SK-MEL-5 (cell line): ENCODE data around the gene ADSL. TPM values are rescaled to one million over a fixed set of nuclear protein-coding genes. Genes with fewer than 3 reads are reported as not detected.

Source experiments
- DNase-seq: peaks from one replicate; pipeline ENCODE4 v3.0.0-alpha.2; 2016; ENCODE audit warnings: low read depth, low spot score
- in situ Hi-C: cut with HindIII; loops from 2 replicates; pipeline ENCODE4 v1.10.0; 2016; ENCODE audit warnings: low sequenced_read_pairs, high pct_unique_total_duplicates, low pct_unique_long_range_greater_than_20kb
- total RNA-seq: library from RNA; depleted of rRNA; stranded (reverse); fragments of >200 nt; shearing (Covaris generic); gene quantifications from 2 replicates; pipeline ENCODE4 v1.2.3, GENCODE V29; 2014

Gene ADSL
- total RNA-seq, 1 experiment from 2014 or later = 308 TPM

GRCh38 chr22:40420341-40421081 is 74.2 kb downstream of the ADSL start:
- in situ Hi-C loops = no loop called here
- DNase-seq = no peak

GRCh38 chr22:40421082-40421350 is 74.7 kb downstream of the ADSL start:
- in situ Hi-C loops = no loop called here

GRCh38 chr22:40421941-40422340 is 75.6 kb downstream of the ADSL start:
- DNase-seq = no peak
- in situ Hi-C loops = no loop called here

More at GRCh38 chr22:40421082-40421350, 74.7 kb downstream of the ADSL start:
- DNase-seq = no peak

GRCh38 chr22:40422558-40423309 is 76.4 kb downstream of the ADSL start:
- no peak for DNase-seq
- in situ Hi-C loops = no loop called here

- DNase-seq = no peak
- in situ Hi-C loops = no loop called here
Observed at GRCh38 chr22:40423310-40423688, 77.0 kb downstream of the ADSL start.

- in situ Hi-C loops = no loop called here
- no peak for DNase-seq
Observed at GRCh38 chr22:40423882-40424640, 77.8 kb downstream of the ADSL start.

- in situ Hi-C loops = no loop called here
- no peak for DNase-seq
Observed at GRCh38 chr22:40425082-40425481, 78.8 kb downstream of the ADSL start.

GRCh38 chr22:40426594-40427333 is 80.5 kb downstream of the ADSL start:
- DNase-seq = no peak
- in situ Hi-C loops = no loop called here

GRCh38 chr22:40428796-40429195 is 82.5 kb downstream of the ADSL start:
- no peak for DNase-seq
- in situ Hi-C loops = no loop called here

- DNase-seq = no peak
- in situ Hi-C loops = no loop called here
Observed at GRCh38 chr22:40429481-40429880, 83.2 kb downstream of the ADSL start.

- in situ Hi-C loops = no loop called here
- DNase-seq = no peak
Observed at GRCh38 chr22:40430991-40431390, 84.7 kb downstream of the ADSL start.

- DNase-seq = no peak
- in situ Hi-C loops = no loop called here
Observed at GRCh38 chr22:40432157-40432556, 85.9 kb downstream of the ADSL start.

- in situ Hi-C loops = no loop called here
Observed at GRCh38 chr22:40432625-40433024, 86.3 kb downstream of the ADSL start.

GRCh38 chr22:40433416-40434090 is 87.3 kb downstream of the ADSL start:
- in situ Hi-C loops = no loop called here
- DNase-seq = no peak

More at GRCh38 chr22:40432625-40433024, 86.3 kb downstream of the ADSL start:
- DNase-seq = no peak

GRCh38 chr22:40434106-40434505 is 87.8 kb downstream of the ADSL start:
- DNase-seq = no peak
- in situ Hi-C loops = no loop called here

GRCh38 chr22:40434745-40435144 is 88.4 kb downstream of the ADSL start:
- DNase-seq = no peak
- in situ Hi-C loops = no loop called here
